IMR-90 (cell line): ENCODE data around the gene DDA1. TPM values are rescaled to one million over a fixed set of nuclear protein-coding genes. Genes with fewer than 3 reads are reported as not detected.

ENCODE experiments used
- ATAC-seq: fragments of 200-7000 bp; cut with Tn5 transposase; 2 replicates; pipeline ENCODE4 v1.9.1; 2020; ENCODE audit warnings: low read depth, mild to moderate bottlenecking, moderate library complexity
- BruUV-seq: library from RNA; stranded (reverse); fragments of 400-500 nt; replicated peaks from 2 replicates; lab custom pipeline; 2021; lab: Mats Ljungman, UMichigan
- CTCF ChIA-PET: fragments of 300-600 bp; formaldehyde crosslinking; extraction: SDS; loops from one replicate; lab custom pipeline; 2021; ENCODE audit warnings: antibody characterized with exemption; lab: Yijun Ruan, JAX
- POLR2A ChIA-PET: fragments of 300-600 bp; sonication (Branson Sonifier 250); formaldehyde crosslinking; loops from one replicate; lab custom pipeline; 2022; ENCODE audit warnings: antibody characterized with exemption; ENCODE audit not compliant: unreplicated experiment; lab: Charles Lee
- DNase-seq: peaks from one replicate; pipeline ENCODE4 v3.0.0; 2013
- H2AFZ ChIP-seq: replicated peaks from 2 replicates; pipeline ENCODE3; 2013; ENCODE audit warnings: low read length, mild to moderate bottlenecking; ENCODE audit not compliant: poor library complexity
- H2AK5ac ChIP-seq: 2 replicates; pipeline ENCODE4 v1.6.1; 2013; ENCODE audit warnings: low read depth, low read length, inconsistent platforms
- H2AK9ac ChIP-seq: replicated peaks from 2 replicates; pipeline ENCODE3; 2013; ENCODE audit warnings: mild to moderate bottlenecking, low read depth, low read length, moderate library complexity; ENCODE audit not compliant: poor library complexity
- H2BK120ac ChIP-seq: 2 replicates; pipeline ENCODE4 v1.6.1; 2013; ENCODE audit warnings: low read depth, low read length, inconsistent platforms
- H2BK15ac ChIP-seq: 3 replicates; pipeline ENCODE4 v1.6.1; 2013; ENCODE audit warnings: low read depth, low read length, inconsistent platforms
- H2BK20ac ChIP-seq: 2 replicates; pipeline ENCODE4 v1.6.1; 2013; ENCODE audit warnings: low read depth, mild to moderate bottlenecking, inconsistent platforms, low read length, moderate library complexity
- H2BK5ac ChIP-seq: 2 replicates; pipeline ENCODE4 v1.6.1; 2013; ENCODE audit warnings: mild to moderate bottlenecking, low read depth, low read length, inconsistent platforms; ENCODE audit not compliant: poor library complexity, severe bottlenecking
- H3K14ac ChIP-seq: replicated peaks from 2 replicates; pipeline ENCODE4 v1.6.1; 2013; ENCODE audit warnings: low read depth, low read length, inconsistent platforms
- H3K18ac ChIP-seq: 2 replicates; pipeline ENCODE4 v1.6.1; 2013; ENCODE audit warnings: low read depth, low read length, control low read depth
- H3K23ac ChIP-seq: 2 replicates; pipeline ENCODE4 v1.6.1; 2013; ENCODE audit warnings: low read depth, low read length, inconsistent platforms
- H3K27ac ChIP-seq: 2 replicates; pipeline ENCODE4 v1.5.1; 2013; ENCODE audit warnings: mild to moderate bottlenecking, control low read depth, low read length; ENCODE audit not compliant: insufficient read depth
- H3K27me3 ChIP-seq: 2 replicates; pipeline ENCODE4 v1.6.1; 2013; ENCODE audit warnings: low read length; ENCODE audit not compliant: control insufficient read depth, insufficient read depth
- H3K36me3 ChIP-seq: 2 replicates; pipeline ENCODE4 v1.6.1; 2013; ENCODE audit warnings: low read length, mixed read lengths; ENCODE audit not compliant: control insufficient read depth, insufficient read depth
- H3K4ac ChIP-seq: 2 replicates; pipeline ENCODE4 v1.6.1; 2013; ENCODE audit warnings: low read depth, low read length, inconsistent platforms
- H3K4me1 ChIP-seq: 2 replicates; pipeline ENCODE4 v1.6.1; 2013; ENCODE audit warnings: low read length, mixed read lengths; ENCODE audit not compliant: control insufficient read depth, insufficient read depth
- H3K4me2 ChIP-seq: 2 replicates; pipeline ENCODE4 v1.6.1; 2013; ENCODE audit warnings: low read depth, mild to moderate bottlenecking, control low read depth, low read length, moderate library complexity
- H3K4me3 ChIP-seq: 2 replicates; pipeline ENCODE4 v1.5.1; 2013; ENCODE audit warnings: low read depth, mild to moderate bottlenecking, control low read depth, low read length, moderate library complexity; ENCODE audit not compliant: insufficient read depth
- H3K56ac ChIP-seq: 2 replicates; pipeline ENCODE4 v1.6.1; 2013; ENCODE audit warnings: low read length, inconsistent platforms; ENCODE audit not compliant: insufficient read depth; ENCODE audit errors: extremely low read depth
- H3K79me1 ChIP-seq, 2 experiments: 2 replicates each; pipeline ENCODE4 v1.6.1; 2013; ENCODE audit warnings: low read length in 2 of 2, inconsistent platforms in 1 of 2, low read depth in 1 of 2
- H3K9ac ChIP-seq: 2 replicates; pipeline ENCODE4 v1.6.1; 2013; ENCODE audit warnings: low read depth, low read length, control low read depth
- H3K9me1 ChIP-seq: 2 replicates; pipeline ENCODE4 v1.6.1; 2013; ENCODE audit warnings: low read length, inconsistent platforms; ENCODE audit not compliant: insufficient read depth
- H3K9me3 ChIP-seq: 2 replicates; pipeline ENCODE4 v1.6.1; 2013; ENCODE audit warnings: low read length; ENCODE audit not compliant: control insufficient read depth, insufficient read depth
- H4K20me1 ChIP-seq: 2 replicates; pipeline ENCODE4 v1.6.1; 2013; ENCODE audit warnings: low read length, inconsistent platforms; ENCODE audit not compliant: insufficient read depth
- H4K5ac ChIP-seq: 2 replicates; pipeline ENCODE4 v1.6.1; 2013; ENCODE audit warnings: mild to moderate bottlenecking, low read depth, low read length, control low read depth
- H4K8ac ChIP-seq, 2 experiments: 2 replicates each; pipeline ENCODE4 v1.6.1; 2013; ENCODE audit warnings: low read depth in 2 of 2, low read length in 2 of 2, control low read depth in 1 of 2, inconsistent platforms in 1 of 2
- H4K91ac ChIP-seq: 2 replicates; pipeline ENCODE4 v1.6.1; 2013; ENCODE audit warnings: low read depth, low read length, inconsistent platforms; ENCODE audit not compliant: insufficient read depth
- CHD1 ChIP-seq: IDR thresholded peaks from 2 replicates; pipeline ENCODE4 v1.6.1; 2012; ENCODE audit warnings: low read depth, low read length, improper control_type of control experiment
- FOS ChIP-seq: fragments of 150-350 bp; IDR thresholded peaks from 2 replicates; pipeline ENCODE4 v1.6.1; 2016; ENCODE audit warnings: low read depth, low read length
- MAFK ChIP-seq: IDR thresholded peaks from 2 replicates; pipeline ENCODE4 v1.6.1; 2012; ENCODE audit warnings: low read depth, low read length, improper control_type of control experiment
- MAZ ChIP-seq: IDR thresholded peaks from 2 replicates; pipeline ENCODE4 v1.6.1; 2012; ENCODE audit warnings: low read depth, mild to moderate bottlenecking, low read length, improper control_type of control experiment, moderate library complexity, borderline replicate concordance
- MXI1 ChIP-seq: IDR thresholded peaks from 2 replicates; pipeline ENCODE4 v1.6.1; 2012; ENCODE audit warnings: low read depth, mild to moderate bottlenecking, low read length, moderate library complexity, borderline replicate concordance
- NFE2L2 ChIP-seq: fragments of 150-350 bp; IDR thresholded peaks from 2 replicates; pipeline ENCODE4 v1.6.1; 2016; ENCODE audit warnings: low read depth, mild to moderate bottlenecking, low read length
- POLR2A ChIP-seq: IDR thresholded peaks from 2 replicates; pipeline ENCODE4 v1.6.1; 2012; ENCODE audit warnings: mild to moderate bottlenecking, low read depth, low read length
- RCOR1 ChIP-seq: IDR thresholded peaks from 2 replicates; pipeline ENCODE4 v1.6.1; 2012; ENCODE audit warnings: mild to moderate bottlenecking, low read length, improper control_type of control experiment; ENCODE audit not compliant: insufficient replicate concordance
- RFX5 ChIP-seq: IDR thresholded peaks from 2 replicates; pipeline ENCODE4 v1.8.0; 2012; ENCODE audit warnings: low read depth, mild to moderate bottlenecking, low read length, moderate library complexity
- SMC3 ChIP-seq: fragments of 150-350 bp; IDR thresholded peaks from 2 replicates; pipeline ENCODE4 v1.6.1; 2016; ENCODE audit warnings: low read depth, mild to moderate bottlenecking, antibody characterized with exemption, low read length, moderate library complexity
- WGBS, 2 experiments: methylation state at CpG; one replicate each; pipeline versions ENCODE4 v1.1.5 to v1.1.7; 2013; ENCODE audit warnings: missing lambda C conversion rate in 2 of 2; ENCODE audit not compliant: insufficient read length in 1 of 2; ENCODE audit errors: extremely low coverage in 2 of 2; 5-methylcytosine and 5-hydroxymethylcytosine counted together
- dilution Hi-C: fragments of 300-500 bp; cut with HindIII; formaldehyde crosslinking; loops from one replicate; pipeline ENCODE4 v1.14.3; 2018; ENCODE audit warnings: low sequenced_read_pairs; ENCODE audit not compliant: unreplicated experiment
- in situ Hi-C: fragments of 300-500 bp; cut with MboI; formaldehyde crosslinking; loops from 3 replicates; pipeline ENCODE4 v1.14.3; 2019; ENCODE audit warnings: low sequenced_read_pairs, inconsistent platforms, mixed read lengths
- intact Hi-C: fragments of 100-400 bp; cut with micrococcal nuclease; formaldehyde crosslinking; loops from 2 replicates; pipeline ENCODE4 v1.10.0; 2022
- polyA plus RNA-seq, 3 experiments: library from polyadenylated mRNA; depleted of rRNA; stranded (reverse); fragments of >200 nt; gene quantifications; 2 replicates each; pipeline ENCODE4 v1.2.3, GENCODE V29; 2012; ENCODE audit warnings: low replicate concordance in 1 of 3
- total RNA-seq: library from RNA; depleted of rRNA; stranded (reverse); fragments of >200 nt; gene quantifications from 2 replicates; pipeline ENCODE4 v1.2.3, GENCODE V29; 2012
- TF ChIP-seq, protein P1 (sequence below): conservative IDR thresholded peaks from 2 replicates; pipeline ENCODE4 v1.5.1; 2012; ENCODE audit warnings: mild to moderate bottlenecking, low read depth, low read length, improper control_type of control experiment

The DDA1 gene
- total and polyA plus RNA-seq, 2 of the 4 experiments (the other 2 are of a cell fraction): 33.7 to 87.2 TPM

DNA sequence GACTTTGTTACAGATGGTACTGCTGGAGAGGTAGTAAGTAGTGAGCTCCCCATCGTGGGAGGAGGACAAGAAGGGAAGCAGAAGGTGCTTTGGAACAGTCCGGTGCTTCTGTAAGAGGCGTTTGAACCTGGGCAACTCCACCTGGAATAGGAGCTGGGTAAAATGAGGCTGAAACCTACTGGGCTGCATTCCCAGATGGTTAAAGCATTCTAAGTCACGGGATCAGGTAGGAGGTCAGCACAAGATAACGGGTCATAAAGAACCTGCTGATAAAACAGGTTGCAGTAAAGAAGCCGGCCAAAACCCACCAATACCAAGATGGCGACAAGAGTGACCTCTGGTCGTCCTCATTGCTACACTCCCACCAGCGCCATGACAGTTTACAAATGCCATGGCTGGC lies 22.6 kb upstream of the DDA1 start:
- H3K4me1 ChIP-seq: peaks cover 2% of the 10 kb centered on the region; the same call in 1 of the 2 replicates
- no peaks in the 10 kb centered on the region for H3K9me3 ChIP-seq
- H4K20me1 ChIP-seq: no peaks in the 10 kb centered on the region
- 99% methylated on average over 6 of the region's 9 CpGs; no CpG with 5 or more reads in 1 of the 2 experiments for WGBS, 2 experiments
- no peak overlapping the region for H4K5ac ChIP-seq
- H3K4me2 ChIP-seq: no peak overlapping the region
- no peaks in the 10 kb centered on the region for H3K27me3 ChIP-seq
- no peak overlapping the region for H2AFZ ChIP-seq
- no peak overlapping the region for H2BK20ac ChIP-seq
- H3K9me1 ChIP-seq: peaks cover 1% of the 10 kb centered on the region; the same call in 1 of the 2 replicates
- DNase-seq (no peak), ATAC-seq (no peak)
- no peak overlapping the region for H3K23ac ChIP-seq
- no peak overlapping the region for H2BK120ac ChIP-seq
- H3K9ac ChIP-seq: no peak overlapping the region
- H2BK5ac ChIP-seq: no peak overlapping the region
- no peak for TF ChIP-seq POLR2A
- TF ChIP-seq RFX5: no peak
- no peak for TF ChIP-seq SMC3
- TF ChIP-seq MAFK: no peak
- no peak for TF ChIP-seq FOS
- TF ChIP-seq MAZ: no peak
- TF ChIP-seq RCOR1: no peak
- TF ChIP-seq NFE2L2: no peak
- no peak for TF ChIP-seq MXI1
- TF ChIP-seq, protein P1, sequence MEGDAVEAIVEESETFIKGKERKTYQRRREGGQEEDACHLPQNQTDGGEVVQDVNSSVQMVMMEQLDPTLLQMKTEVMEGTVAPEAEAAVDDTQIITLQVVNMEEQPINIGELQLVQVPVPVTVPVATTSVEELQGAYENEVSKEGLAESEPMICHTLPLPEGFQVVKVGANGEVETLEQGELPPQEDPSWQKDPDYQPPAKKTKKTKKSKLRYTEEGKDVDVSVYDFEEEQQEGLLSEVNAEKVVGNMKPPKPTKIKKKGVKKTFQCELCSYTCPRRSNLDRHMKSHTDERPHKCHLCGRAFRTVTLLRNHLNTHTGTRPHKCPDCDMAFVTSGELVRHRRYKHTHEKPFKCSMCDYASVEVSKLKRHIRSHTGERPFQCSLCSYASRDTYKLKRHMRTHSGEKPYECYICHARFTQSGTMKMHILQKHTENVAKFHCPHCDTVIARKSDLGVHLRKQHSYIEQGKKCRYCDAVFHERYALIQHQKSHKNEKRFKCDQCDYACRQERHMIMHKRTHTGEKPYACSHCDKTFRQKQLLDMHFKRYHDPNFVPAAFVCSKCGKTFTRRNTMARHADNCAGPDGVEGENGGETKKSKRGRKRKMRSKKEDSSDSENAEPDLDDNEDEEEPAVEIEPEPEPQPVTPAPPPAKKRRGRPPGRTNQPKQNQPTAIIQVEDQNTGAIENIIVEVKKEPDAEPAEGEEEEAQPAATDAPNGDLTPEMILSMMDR: no peak
- no peak for TF ChIP-seq CHD1
- CTCF ChIA-PET: no interaction called here
- H4K8ac ChIP-seq: no peak overlapping the region
- no peak overlapping the region for H2AK5ac ChIP-seq
- POLR2A ChIA-PET: no interaction called here
- no peak overlapping the region for H3K4ac ChIP-seq
- H3K4me3 ChIP-seq: no peak overlapping the region
- H3K18ac ChIP-seq: no peak overlapping the region
- no TSS peak for BruUV-seq
- no peaks in the 10 kb centered on the region for H3K36me3 ChIP-seq
- no peak overlapping the region for H4K91ac ChIP-seq
- no peak overlapping the region for H3K27ac ChIP-seq
- dilution Hi-C loops (no loop called here), in situ Hi-C loops (loop anchor here (5.0 to 10.0 kb wide), 2 partner anchors 82 to 214 kb away; no protein-coding TSS in a partner anchor), intact Hi-C loops (loop anchor here (10.0 kb wide), 1 partner anchor 512 kb away; no protein-coding TSS in a partner anchor)
- no peak overlapping the region for H2AK9ac ChIP-seq
- no peak overlapping the region for H3K14ac ChIP-seq
- no peak overlapping the region for H3K56ac ChIP-seq
- H3K79me1 ChIP-seq: peaks cover 0 to 1% of the 10 kb centered on the region in 2 experiments; a peak in 1 of 4 replicates
- no peak overlapping the region for H2BK15ac ChIP-seq
